Right hindlimb (tissue), 1 donor: ENCODE results near the gene ADSL.
"Not testable (repeated sequence)": the region's sequence is repeated elsewhere in the genome, so short reads cannot be mapped to it uniquely, and the experiment has no call there.

Source experiments
- DNase-seq: peaks from one replicate; pipeline ENCODE4 v3.0.0-alpha.2; 2018

Gene ADSL

DNA sequence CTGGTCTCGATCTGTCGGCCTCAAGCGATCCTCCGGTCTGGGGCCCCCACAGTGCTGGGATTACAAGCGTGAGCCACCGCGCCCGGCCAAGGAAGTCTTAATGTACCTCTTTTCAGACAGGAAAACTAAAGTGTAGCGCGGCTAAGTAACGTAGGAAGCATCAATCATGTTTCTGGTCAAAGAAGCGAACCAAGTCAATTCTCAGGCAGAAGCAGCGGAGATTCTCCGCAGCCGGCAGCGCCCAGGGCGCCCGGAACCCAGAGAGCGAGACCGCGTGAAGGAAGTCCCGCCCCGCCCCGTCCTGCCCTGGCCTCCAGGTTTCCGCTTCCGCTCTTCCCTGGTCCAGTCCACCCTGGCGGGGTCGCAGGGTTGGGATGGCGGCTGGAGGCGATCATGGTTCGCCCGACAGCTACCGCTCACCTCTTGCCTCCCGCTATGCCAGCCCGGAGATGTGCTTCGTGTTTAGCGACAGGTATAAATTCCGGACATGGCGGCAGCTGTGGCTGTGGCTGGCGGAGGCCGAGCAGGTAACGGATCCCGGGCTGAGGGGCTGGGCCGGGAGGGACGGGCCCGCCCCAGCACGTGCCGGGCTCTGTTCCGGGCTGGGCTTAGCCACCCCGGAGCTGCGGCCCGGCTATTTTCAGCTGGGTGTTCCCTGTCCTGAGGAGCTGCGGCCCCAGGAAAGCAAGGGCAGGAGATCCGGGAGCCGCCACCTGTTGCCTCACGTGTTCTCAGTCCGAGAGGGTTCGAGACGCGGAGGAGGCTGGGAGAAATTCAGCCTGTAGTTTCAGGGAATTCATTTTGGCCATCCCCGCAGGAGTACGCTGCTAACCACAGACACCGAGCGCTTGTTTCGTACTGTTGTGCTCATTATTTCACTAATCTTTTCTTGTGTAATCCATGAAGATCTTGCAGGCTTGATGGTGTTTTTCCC is at the start of gene ADSL:
Gene ADSL (plus strand): TSS at position 316 of the 934 bp plus-strand sequence. CDS start 59 bp downstream, at position 375.
- DNase-seq = peak; percentile 94

- no peak for DNase-seq
Observed at GRCh38 chr22:40300316-40300715, 46.0 kb upstream of the ADSL start.

DNA sequence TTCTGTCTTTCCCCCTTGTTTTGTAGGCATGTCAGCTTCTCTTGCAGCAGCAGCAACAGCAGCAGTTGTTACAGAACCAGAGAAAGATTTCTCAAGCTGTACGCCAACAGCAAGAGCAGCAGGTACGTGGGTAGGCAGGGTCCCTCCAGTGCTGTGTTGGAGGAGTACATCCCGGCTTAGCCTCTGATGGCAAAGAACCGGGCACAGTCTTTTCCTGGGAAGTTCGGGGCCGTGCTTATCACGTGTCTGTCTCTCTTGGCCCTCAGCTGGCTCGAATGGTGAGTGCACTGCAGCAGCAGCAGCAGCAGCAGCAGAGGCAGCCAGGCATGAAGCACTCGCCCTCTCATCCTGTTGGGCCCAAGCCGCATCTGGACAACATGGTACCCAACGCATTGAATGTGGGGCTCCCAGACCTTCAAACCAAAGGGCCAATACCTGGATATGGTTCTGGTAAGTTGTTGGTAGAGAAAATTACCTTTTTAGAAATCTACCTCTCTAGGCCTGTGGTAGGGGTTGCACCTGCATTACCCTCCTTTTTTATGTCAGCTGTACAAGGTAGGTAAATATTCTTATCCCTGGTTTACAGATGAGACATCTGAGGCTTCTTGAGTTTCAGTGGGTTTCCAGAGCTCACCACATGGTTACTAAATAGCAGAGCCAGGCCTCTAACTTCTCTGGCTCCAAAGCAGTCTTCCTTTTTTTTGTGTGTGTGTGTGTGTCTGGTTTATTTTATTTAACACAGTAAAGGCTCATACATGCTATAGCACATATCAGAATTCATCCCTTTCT is 45.2 kb upstream of the ADSL start:
- no peak for DNase-seq

DNA sequence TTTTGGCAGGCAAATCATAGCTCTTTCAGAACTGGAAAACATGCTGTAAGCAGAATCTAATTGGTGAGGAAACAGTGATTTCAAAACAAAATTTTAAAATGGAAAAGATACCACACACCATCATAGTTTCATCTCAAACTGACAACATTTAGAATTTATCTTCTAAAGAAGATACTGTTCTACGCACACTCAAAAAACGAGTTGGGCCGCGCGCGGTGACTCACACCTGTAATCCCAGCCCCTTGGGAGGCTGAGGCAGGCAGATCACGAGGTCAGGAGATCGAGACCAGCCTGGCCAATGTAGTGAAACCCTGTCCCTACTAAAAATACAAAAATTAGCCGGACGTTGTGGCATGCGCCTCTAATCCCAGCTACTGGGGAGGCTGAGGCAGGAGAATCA is 44.2 kb upstream of the ADSL start:
- DNase-seq = no peak

- no peak for DNase-seq
Observed at GRCh38 chr22:40305625-40306024, 40.7 kb upstream of the ADSL start.

- DNase-seq = no peak
Observed at GRCh38 chr22:40308999-40309573, 37.2 kb upstream of the ADSL start.

GRCh38 chr22:40309631-40310030 is 36.7 kb upstream of the ADSL start:
- no peak for DNase-seq

DNA sequence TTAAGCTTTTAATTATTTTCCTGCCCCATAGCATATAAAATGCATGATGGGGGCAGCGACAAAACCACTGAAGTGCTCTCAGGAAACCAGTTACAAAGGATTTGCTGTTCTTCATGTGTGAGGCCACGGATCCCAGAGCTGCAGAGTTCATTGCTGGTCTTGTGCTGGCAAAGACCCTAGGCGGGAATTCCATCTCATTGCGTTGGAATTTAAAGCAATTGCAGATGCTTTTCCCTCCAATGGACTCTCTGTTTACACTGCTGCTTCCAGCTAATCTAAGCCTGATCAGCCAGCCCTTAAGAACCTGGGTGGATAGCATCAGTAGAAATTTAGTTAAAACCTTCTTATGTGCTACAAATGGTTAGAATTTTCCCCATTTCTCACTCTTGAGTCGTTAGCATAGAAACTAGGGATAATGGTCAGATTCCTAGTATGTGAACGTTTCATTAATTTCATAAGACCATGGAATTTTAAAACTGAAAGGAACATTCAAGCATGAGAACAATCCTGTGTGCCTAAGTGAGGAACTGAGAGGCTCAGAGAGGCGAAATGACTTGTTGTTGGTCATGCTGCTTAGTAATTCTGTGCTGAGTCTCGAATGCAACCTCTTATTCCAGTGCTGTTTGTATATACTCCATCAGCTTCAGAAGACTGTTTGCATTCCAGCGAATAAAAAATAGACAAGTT is 36.1 kb upstream of the ADSL start:
- peak; percentile 78 for DNase-seq

- no peak for DNase-seq
Observed at GRCh38 chr22:40310768-40311120, 35.6 kb upstream of the ADSL start.

- not testable (repeated sequence) for DNase-seq
Observed at GRCh38 chr22:40311646-40312045, 34.7 kb upstream of the ADSL start.

DNA sequence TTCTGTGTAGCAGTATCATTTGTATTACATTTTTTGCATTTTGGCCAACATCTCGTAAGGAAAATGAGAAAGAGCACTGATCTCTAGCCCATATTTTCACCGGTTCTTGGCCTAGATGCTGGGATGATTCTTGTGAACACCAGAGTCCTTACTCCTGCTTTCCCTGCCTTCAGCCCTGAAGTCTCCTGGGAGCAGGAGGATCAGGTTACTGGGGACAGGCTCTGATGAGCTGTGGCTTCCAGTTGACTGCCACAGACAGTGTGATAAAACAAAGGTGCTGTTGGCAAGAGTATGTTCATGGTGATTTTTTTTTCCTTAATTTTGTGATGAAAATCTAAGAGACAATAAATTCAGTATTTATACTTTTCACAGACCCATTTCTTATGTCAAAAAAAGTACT is 34.2 kb upstream of the ADSL start:
- DNase-seq = no peak

DNA sequence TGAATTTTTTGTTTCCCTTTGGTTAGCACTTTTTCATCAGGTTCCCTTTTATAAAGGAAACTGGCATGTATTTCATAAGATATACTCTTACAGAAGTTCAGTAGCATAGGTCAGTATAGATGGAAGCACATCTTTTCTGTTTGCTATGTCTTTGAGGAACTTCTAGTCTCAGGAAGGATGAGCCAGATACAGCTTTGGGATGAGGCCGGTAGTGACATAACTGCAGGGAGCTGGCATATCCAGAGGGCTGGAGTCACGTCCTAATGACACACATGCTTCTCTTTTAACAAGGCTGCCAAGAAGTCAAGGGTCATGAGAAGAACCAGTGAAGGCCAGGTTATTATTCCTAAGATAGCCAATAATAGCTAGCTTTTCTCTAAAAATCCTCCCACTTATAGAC is 33.3 kb upstream of the ADSL start:
- no peak for DNase-seq

GRCh38 chr22:40314041-40314440 is 32.3 kb upstream of the ADSL start:
- no peak for DNase-seq

- DNase-seq = no peak
Observed at GRCh38 chr22:40320687-40321086, 25.6 kb upstream of the ADSL start.

DNA sequence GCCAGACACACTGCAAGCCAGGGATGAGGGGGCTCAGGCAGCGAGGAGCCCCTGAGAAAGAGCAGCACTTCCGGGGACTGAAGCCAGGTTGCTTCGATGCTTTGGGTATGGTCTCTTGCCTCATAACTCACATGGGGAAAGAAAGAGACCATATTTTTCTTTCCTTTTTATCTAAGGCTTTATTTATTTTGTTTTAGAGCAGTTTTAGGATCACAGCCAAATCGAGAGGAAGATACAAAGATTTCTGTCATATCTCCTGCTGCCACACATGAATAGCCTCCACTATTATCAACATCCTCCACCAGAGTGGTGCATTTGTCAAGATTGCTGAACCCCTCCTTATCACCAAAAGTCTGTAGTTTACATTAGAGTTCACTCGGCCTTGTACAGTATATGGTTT is 24.3 kb upstream of the ADSL start:
- DNase-seq = no peak

DNA sequence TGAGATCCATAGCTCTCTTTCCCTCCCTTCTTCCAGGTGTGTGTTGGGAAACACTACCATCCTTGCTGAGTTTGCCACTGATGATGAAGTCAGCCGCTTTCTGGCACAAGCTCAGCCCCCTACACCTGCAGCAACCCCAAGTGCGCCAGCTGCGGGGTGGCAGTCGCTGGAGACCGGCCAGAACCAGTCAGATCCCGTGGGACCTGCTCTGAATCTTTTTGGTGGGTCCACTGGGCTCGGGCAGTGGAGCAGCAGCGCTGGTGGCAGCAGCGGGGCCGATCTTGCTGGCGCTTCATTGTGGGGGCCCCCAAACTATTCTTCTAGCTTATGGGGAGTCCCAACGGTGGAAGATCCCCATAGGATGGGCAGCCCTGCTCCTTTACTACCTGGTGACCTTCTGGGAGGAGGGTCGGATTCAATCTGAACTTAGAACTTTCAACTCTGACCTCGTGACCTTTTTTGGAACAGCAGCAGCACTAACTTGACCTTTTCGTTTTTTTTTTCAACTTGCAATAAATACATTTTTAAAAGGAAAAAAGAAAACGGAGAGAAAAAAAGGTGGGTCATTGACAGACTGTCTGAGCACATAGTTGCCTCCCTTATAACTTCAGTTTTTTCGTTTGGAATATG is 23.4 kb upstream of the ADSL start:
- no peak for DNase-seq

- peak; percentile 70 for DNase-seq
Observed at GRCh38 chr22:40323681-40324171, 22.6 kb upstream of the ADSL start.

DNA sequence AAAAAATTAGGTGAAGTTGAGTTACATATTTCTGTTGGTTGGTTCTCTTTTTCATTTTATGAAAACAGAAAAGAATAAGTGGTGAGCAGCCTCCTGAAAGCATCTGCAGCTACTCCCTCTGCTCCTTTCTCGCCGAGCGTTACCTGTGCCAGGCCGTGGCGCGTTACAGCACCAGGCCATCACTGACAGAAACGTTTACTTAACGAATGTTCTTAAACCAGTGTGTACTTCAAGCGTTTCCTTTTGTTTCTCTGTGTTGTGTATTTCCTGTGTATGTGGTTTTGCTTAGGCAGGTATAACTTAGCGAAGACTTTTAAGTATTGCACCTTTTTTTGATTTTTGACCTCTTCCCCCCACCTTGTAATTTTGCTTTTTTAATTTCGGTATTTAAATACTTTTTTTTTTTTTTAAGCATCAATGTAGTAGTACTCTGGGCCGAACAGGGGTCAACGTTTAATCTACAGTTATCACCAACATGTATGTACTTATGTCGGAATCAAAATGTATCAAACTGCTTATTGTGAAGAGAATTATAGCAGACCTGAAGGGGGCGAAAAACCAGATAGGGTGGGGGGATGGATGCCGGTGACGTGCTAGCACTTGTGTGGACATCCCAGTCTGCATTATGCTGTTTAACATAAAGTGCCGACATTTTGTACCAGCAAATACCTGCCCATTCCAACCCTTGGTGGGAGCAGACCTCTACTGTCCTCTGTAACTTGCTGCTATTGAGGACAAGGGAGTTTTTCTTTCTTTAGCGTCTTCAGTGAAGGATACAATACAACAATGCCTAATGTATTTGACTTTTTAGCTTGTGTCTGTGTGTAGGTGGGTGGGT is 21.6 kb upstream of the ADSL start:
- DNase-seq = no peak

DNA sequence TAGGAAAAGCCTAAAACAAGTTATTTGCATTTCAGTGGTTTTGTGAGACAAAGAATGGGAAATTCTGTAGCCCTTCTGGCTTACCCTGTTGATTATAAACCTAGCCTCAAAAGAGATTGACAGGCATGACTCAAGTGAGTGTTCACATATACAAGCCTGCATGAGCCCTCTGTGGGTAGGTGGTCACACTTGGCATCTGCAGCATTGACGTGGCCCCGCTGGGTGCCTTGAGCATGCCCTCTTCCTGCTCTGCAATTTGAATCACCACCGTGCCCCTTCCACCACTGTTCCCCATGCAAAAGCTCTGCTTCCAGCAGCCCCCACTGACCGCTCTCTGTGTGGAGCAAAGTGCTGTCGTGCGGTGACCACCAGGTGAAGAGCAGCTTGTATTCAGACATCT is 21.0 kb upstream of the ADSL start:
- no peak for DNase-seq

GRCh38 chr22:40326905-40327735 is 19.2 kb upstream of the ADSL start:
- peak; percentile 36 for DNase-seq
